Measurements from ENCODE around the gene ALDH18A1. TPM values are rescaled to one million over a fixed set of nuclear protein-coding genes. Genes with fewer than 3 reads are reported as not detected.
A peak's percentile ranks its signal among the peaks of the same experiment; 100 is the strongest.

ALDH18A1 gene
- total and polyA plus RNA-seq, 2 of the 8 experiments (the other 6 are each of a cell fraction or from before 2014, with no cell fraction given) = 59.6 to 128 TPM

- Histone ChIP-seq H4K8ac (ENCODE audit: extremely low read depth, insufficient read depth, low read length) (no peak overlapping the region), H4K91ac (replicated peaks; ENCODE audit: insufficient read length, low read length) (no peak overlapping the region), H2BK12ac (ENCODE audit: low read depth, low read length) (0 out of 2 replicates have a peak overlapping the region, but pooled peaks have one; percentile 33), H4K5ac (ENCODE audit: insufficient read length, low read depth, low read length) (no peak overlapping the region), H2AFZ (ENCODE audit: low read length) (no peak overlapping the region), H3K79me1 (ENCODE audit: low read depth, low read length) (no peaks in the 10 kb centered on the region), H2AK5ac (ENCODE audit: low read depth, low read length) (no peak overlapping the region), H3K9me3 (ENCODE audit: insufficient read depth in 2 of 2, low read depth in 1 of 2, low read length in 1 of 2) (no peaks in the 10 kb centered on the region), H2BK5ac (ENCODE audit: low read depth, low read length) (no peak overlapping the region), H2BK120ac (replicated peaks; ENCODE audit: low read depth, low read length) (no peak overlapping the region), H3K23me2 (ENCODE audit: low read depth, low read length) (no peaks in the 10 kb centered on the region), H3K56ac (replicated peaks; ENCODE audit: insufficient read length, low read depth, low read length) (no peak overlapping the region), H3K36me3 (ENCODE audit: control insufficient read depth in 2 of 4, insufficient read depth in 4 of 4, low read length in 3 of 4) (no peaks in the 10 kb centered on the region), H3K4me3 (ENCODE audit: extremely low read depth in 1 of 4, insufficient read depth in 2 of 4, low read depth in 3 of 4, low read length in 4 of 4) (no peak overlapping the region), H3K18ac (ENCODE audit: extremely low read depth, low read length) (no peak overlapping the region), H3K23ac (ENCODE audit: insufficient read length) (no peak overlapping the region), H3K4me2 (ENCODE audit: insufficient read depth in 1 of 2, low read depth in 2 of 2, low read length in 2 of 2) (no peak overlapping the region), H3K27me3 (replicated peaks in 1 of 4; ENCODE audit: control insufficient read depth in 3 of 4, extremely low read depth in 1 of 4, insufficient read depth in 3 of 4, low read length in 3 of 4) (no peaks in the 10 kb centered on the region), H3K79me2 (ENCODE audit: control insufficient read depth in 1 of 2, insufficient read depth in 2 of 2, low read length in 2 of 2) (no peaks in the 10 kb centered on the region), H4K20me1 (replicated peaks in 1 of 2; ENCODE audit: control insufficient read depth in 1 of 2, insufficient read depth in 2 of 2, low read length in 2 of 2) (no peaks in the 10 kb centered on the region), H3K4ac (replicated peaks; ENCODE audit: insufficient read length, low read depth, low read length) (no peak overlapping the region), H3K14ac (ENCODE audit: insufficient read length) (no peak overlapping the region), H2BK15ac (ENCODE audit: low read length) (no peak overlapping the region), H2BK20ac (ENCODE audit: low read length) (no peak overlapping the region), H3K27ac (ENCODE audit: low read depth, low read length) (no peak overlapping the region), H3K9ac (replicated peaks in 1 of 4; ENCODE audit: extremely low read depth in 1 of 4, low read depth in 3 of 4, low read length in 3 of 4) (no peak overlapping the region), H3K4me1 (replicated peaks in 1 of 4; ENCODE audit: control insufficient read depth in 3 of 4, insufficient read depth in 4 of 4, low read length in 3 of 4) (no peaks in the 10 kb centered on the region)
- 81% methylated on average over 11 of the region's 11 CpGs; no CpG with 5 or more reads in 1 of the 2 experiments for WGBS, 2 experiments (ENCODE audit: extremely low coverage in 1 of 2, insufficient coverage in 1 of 2, insufficient read length in 1 of 2, insufficient replicate concordance in 2 of 2, low coverage in 1 of 2, low lambda C conversion rate in 2 of 2, missing lambda C conversion rate in 1 of 2)
- no peak for FAIRE-seq
- ChIA-PET CTCF (ENCODE audit: partially characterized antibody) (interaction anchor here (0.8 to 1.6 kb wide), 5 partner anchors 9 to 366 kb away, joined by 3 to 4 read pairs (median 3); no protein-coding TSS in a partner anchor), POLR2A (ENCODE audit: partially characterized antibody) (no interaction called here)
- no peak for DNase-seq (ENCODE audit: low read depth in 1 of 2, low spot score in 2 of 2)
- TF ChIP-seq USF2 (IDR thresholded peaks at IDR 0.05; ENCODE audit: low read length) (no peak), E2F6 (IDR thresholded peaks at IDR 0.05) (no peak), SIRT6 (IDR thresholded peaks at IDR 0.05; ENCODE audit: low read length) (no peak), GABPA (IDR thresholded peaks at IDR 0.05; ENCODE audit: borderline replicate concordance, insufficient read depth, low read length) (no peak), TBP (IDR thresholded peaks at IDR 0.05; ENCODE audit: low read depth, low read length) (no peak), ZNF274 (IDR thresholded peaks at IDR 0.05; ENCODE audit: borderline replicate concordance, extremely low read depth, low read length) (no peak), RAD21 (IDR thresholded peaks at IDR 0.05 in 1 of 2, conservative IDR thresholded peaks at IDR 0.05 in 1 of 2; ENCODE audit: low read depth in 2 of 2, low read length in 2 of 2) (no peak), EZH2 (IDR thresholded peaks at IDR 0.05; ENCODE audit: low read depth, low read length, severe bottlenecking) (no peak)
These were observed 81.7 kb downstream of the ALDH18A1 start for GRCh38 chr10:95574649-95575365.

All from H1 (cell line).